Liver (tissue), 3 donors: ENCODE results near the gene MRPL58.
"Not testable (repeated sequence)": the region's sequence is repeated elsewhere in the genome, so short reads cannot be mapped to it uniquely, and the experiment has no call there.

Experiments used
- ATF3 ChIP-seq: IDR thresholded peaks from 2 replicates; pipeline ENCODE4 v1.6.1; 2016; ENCODE audit warnings: antibody characterized with exemption
- CTCF ChIP-seq: fragments of 150-350 bp; IDR thresholded peaks from 2 replicates; pipeline ENCODE4 v1.5.1; 2017; ENCODE audit warnings: improper control_type of control experiment, low read depth, low read length; ENCODE audit not compliant: missing input control
- EGR1 ChIP-seq, 2 donors: IDR thresholded peaks; 2 replicates each; pipeline ENCODE4 v1.6.1; 2016 to 2018; ENCODE audit warnings: antibody characterized with exemption in 2 of 2, low read depth in 2 of 2
- FOXA1 ChIP-seq: IDR thresholded peaks from 2 replicates; pipeline ENCODE4 v1.6.1; 2016; ENCODE audit warnings: antibody characterized with exemption
- GABPA ChIP-seq, 2 donors: IDR thresholded peaks in 1 of 2; conservative IDR thresholded peaks in 1 of 2; 2 replicates each; pipeline ENCODE4 v1.6.1; 2016; ENCODE audit warnings: antibody characterized with exemption in 2 of 2, mild to moderate bottlenecking in 1 of 2, moderate library complexity in 1 of 2
- JUND ChIP-seq, 2 donors: IDR thresholded peaks; 2 replicates each; pipeline ENCODE4 v1.6.1; 2016; ENCODE audit warnings: antibody characterized with exemption in 2 of 2
- RAD21 ChIP-seq, 2 donors: IDR thresholded peaks; 2 replicates each; pipeline ENCODE4 v1.6.1; 2016; ENCODE audit warnings: antibody characterized with exemption in 2 of 2, mild to moderate bottlenecking in 2 of 2
- REST ChIP-seq: IDR thresholded peaks from 2 replicates; pipeline ENCODE4 v1.6.1; 2016; ENCODE audit warnings: antibody characterized with exemption, mild to moderate bottlenecking
- RXRA ChIP-seq, 2 donors: IDR thresholded peaks; 2 replicates each; pipeline ENCODE4 v1.6.1; 2017 to 2018; ENCODE audit warnings: antibody characterized with exemption in 2 of 2, mild to moderate bottlenecking in 1 of 2
- TAF1 ChIP-seq: conservative IDR thresholded peaks from 2 replicates; pipeline ENCODE4 v1.6.1; 2016; ENCODE audit warnings: antibody characterized with exemption, mild to moderate bottlenecking
- YY1 ChIP-seq: IDR thresholded peaks from 2 replicates; pipeline ENCODE4 v1.6.1; 2016; ENCODE audit warnings: antibody characterized with exemption, mild to moderate bottlenecking
- TF ChIP-seq, protein P1 (sequence below): IDR thresholded peaks from 2 replicates; pipeline ENCODE4 v1.6.1; 2016; ENCODE audit warnings: antibody characterized with exemption
- donor health status: healthy.
- donor health status: healthy.

- not testable (repeated sequence) for TF ChIP-seq CTCF; REST; ATF3; JUND (IDR thresholded peaks at IDR 0.05); TAF1; GABPA (IDR thresholded peaks at IDR 0.05 in 1 of 2, conservative IDR thresholded peaks at IDR 0.05 in 1 of 2); YY1; EGR1 (IDR thresholded peaks at IDR 0.05; ENCODE audit: low read depth in 2 of 2); RAD21 (IDR thresholded peaks at IDR 0.05); FOXA1; RXRA (IDR thresholded peaks at IDR 0.05)
- TF ChIP-seq, protein P1, sequence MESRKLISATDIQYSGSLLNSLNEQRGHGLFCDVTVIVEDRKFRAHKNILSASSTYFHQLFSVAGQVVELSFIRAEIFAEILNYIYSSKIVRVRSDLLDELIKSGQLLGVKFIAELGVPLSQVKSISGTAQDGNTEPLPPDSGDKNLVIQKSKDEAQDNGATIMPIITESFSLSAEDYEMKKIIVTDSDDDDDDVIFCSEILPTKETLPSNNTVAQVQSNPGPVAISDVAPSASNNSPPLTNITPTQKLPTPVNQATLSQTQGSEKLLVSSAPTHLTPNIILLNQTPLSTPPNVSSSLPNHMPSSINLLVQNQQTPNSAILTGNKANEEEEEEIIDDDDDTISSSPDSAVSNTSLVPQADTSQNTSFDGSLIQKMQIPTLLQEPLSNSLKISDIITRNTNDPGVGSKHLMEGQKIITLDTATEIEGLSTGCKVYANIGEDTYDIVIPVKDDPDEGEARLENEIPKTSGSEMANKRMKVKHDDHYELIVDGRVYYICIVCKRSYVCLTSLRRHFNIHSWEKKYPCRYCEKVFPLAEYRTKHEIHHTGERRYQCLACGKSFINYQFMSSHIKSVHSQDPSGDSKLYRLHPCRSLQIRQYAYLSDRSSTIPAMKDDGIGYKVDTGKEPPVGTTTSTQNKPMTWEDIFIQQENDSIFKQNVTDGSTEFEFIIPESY = not testable (repeated sequence)
Observed at GRCh38 chr17:74982663-74983313, 29.7 kb upstream of the MRPL58 start.
